ENCODE measurements around the gene WSB2. TPM values are rescaled to one million over a fixed set of nuclear protein-coding genes. Genes with fewer than 3 reads are reported as not detected.
A peak's percentile ranks its signal among the peaks of the same experiment; 100 is the strongest.
"Not testable (repeated sequence)": the region's sequence is repeated elsewhere in the genome, so short reads cannot be mapped to it uniquely, and the experiment has no call there.

The WSB2 gene
- total RNA-seq, 1 donor = 119 TPM

GRCh38 chr12:118022728-118023109 is 38.3 kb downstream of the WSB2 start:
- peaks cover 37% of the 10 kb centered on the region for H3K36me3 ChIP-seq (ENCODE audit: insufficient read depth, low read length)
- H2AFZ ChIP-seq (ENCODE audit: low read length) = no peak overlapping the region
- H3K79me2 ChIP-seq (ENCODE audit: insufficient read depth, low read length) = peaks cover 6% of the 10 kb centered on the region
- no peaks in the 10 kb centered on the region for H4K20me1 ChIP-seq (ENCODE audit: insufficient read depth, low read length)
- no peaks in the 10 kb centered on the region for H3K9me3 ChIP-seq (ENCODE audit: low read depth, low read length)
- TF ChIP-seq, protein P1, sequence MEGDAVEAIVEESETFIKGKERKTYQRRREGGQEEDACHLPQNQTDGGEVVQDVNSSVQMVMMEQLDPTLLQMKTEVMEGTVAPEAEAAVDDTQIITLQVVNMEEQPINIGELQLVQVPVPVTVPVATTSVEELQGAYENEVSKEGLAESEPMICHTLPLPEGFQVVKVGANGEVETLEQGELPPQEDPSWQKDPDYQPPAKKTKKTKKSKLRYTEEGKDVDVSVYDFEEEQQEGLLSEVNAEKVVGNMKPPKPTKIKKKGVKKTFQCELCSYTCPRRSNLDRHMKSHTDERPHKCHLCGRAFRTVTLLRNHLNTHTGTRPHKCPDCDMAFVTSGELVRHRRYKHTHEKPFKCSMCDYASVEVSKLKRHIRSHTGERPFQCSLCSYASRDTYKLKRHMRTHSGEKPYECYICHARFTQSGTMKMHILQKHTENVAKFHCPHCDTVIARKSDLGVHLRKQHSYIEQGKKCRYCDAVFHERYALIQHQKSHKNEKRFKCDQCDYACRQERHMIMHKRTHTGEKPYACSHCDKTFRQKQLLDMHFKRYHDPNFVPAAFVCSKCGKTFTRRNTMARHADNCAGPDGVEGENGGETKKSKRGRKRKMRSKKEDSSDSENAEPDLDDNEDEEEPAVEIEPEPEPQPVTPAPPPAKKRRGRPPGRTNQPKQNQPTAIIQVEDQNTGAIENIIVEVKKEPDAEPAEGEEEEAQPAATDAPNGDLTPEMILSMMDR (IDR thresholded peaks at IDR 0.05; ENCODE audit: extremely low read depth, low read depth, low read length) = no peak
- H3K4me1 ChIP-seq (ENCODE audit: insufficient read depth, low read length) = peaks cover 2% of the 10 kb centered on the region
- no peak overlapping the region for H3K27ac ChIP-seq (ENCODE audit: low read depth, low read length)
- no peak overlapping the region for H3K4me3 ChIP-seq (ENCODE audit: insufficient read depth, low read length)
- no peak overlapping the region for H3K4me2 ChIP-seq (ENCODE audit: insufficient read depth, low read length)
- no peaks in the 10 kb centered on the region for H3K27me3 ChIP-seq (ENCODE audit: insufficient read depth, low read length)
- DNase-seq (ENCODE audit: insufficient read length, low spot score, missing footprints) = no peak

GRCh38 chr12:118022097-118022727 is 38.8 kb downstream of the WSB2 start:
- not testable (repeated sequence) for H3K4me3 ChIP-seq (ENCODE audit: insufficient read depth, low read length); H2AFZ ChIP-seq (ENCODE audit: low read length); H3K4me1 ChIP-seq (ENCODE audit: insufficient read depth, low read length); H3K27me3 ChIP-seq (ENCODE audit: insufficient read depth, low read length); H3K9me3 ChIP-seq (ENCODE audit: low read depth, low read length); H3K27ac ChIP-seq (ENCODE audit: low read depth, low read length); H4K20me1 ChIP-seq (ENCODE audit: insufficient read depth, low read length); H3K4me2 ChIP-seq (ENCODE audit: insufficient read depth, low read length); DNase-seq (ENCODE audit: insufficient read length, low spot score, missing footprints)
- Histone ChIP-seq H3K36me3 (ENCODE audit: insufficient read depth, low read length) (peaks cover 35% of the 10 kb centered on the region), H3K79me2 (ENCODE audit: insufficient read depth, low read length) (peaks cover 12% of the 10 kb centered on the region)

GRCh38 chr12:118020036-118020435 is 40.9 kb downstream of the WSB2 start:
- H4K20me1 ChIP-seq (ENCODE audit: insufficient read depth, low read length) = no peaks in the 10 kb centered on the region
- H2AFZ ChIP-seq (ENCODE audit: low read length) = no peak overlapping the region
- no peaks in the 10 kb centered on the region for H3K9me3 ChIP-seq (ENCODE audit: low read depth, low read length)
- no peaks in the 10 kb centered on the region for H3K27me3 ChIP-seq (ENCODE audit: insufficient read depth, low read length)
- H3K4me2 ChIP-seq (ENCODE audit: insufficient read depth, low read length) = no peak overlapping the region
- TF ChIP-seq, protein P1 (IDR thresholded peaks at IDR 0.05; ENCODE audit: extremely low read depth, low read depth, low read length) = no peak
- DNase-seq (ENCODE audit: insufficient read length, low spot score, missing footprints) = no peak
- H3K4me3 ChIP-seq (ENCODE audit: insufficient read depth, low read length) = no peak overlapping the region
- peaks cover 12% of the 10 kb centered on the region for H3K4me1 ChIP-seq (ENCODE audit: insufficient read depth, low read length)
- H3K27ac ChIP-seq (ENCODE audit: low read depth, low read length) = no peak overlapping the region
- H3K79me2 ChIP-seq (ENCODE audit: insufficient read depth, low read length) = peaks cover 18% of the 10 kb centered on the region
- H3K36me3 ChIP-seq (ENCODE audit: insufficient read depth, low read length) = peaks cover 19% of the 10 kb centered on the region

DNA sequence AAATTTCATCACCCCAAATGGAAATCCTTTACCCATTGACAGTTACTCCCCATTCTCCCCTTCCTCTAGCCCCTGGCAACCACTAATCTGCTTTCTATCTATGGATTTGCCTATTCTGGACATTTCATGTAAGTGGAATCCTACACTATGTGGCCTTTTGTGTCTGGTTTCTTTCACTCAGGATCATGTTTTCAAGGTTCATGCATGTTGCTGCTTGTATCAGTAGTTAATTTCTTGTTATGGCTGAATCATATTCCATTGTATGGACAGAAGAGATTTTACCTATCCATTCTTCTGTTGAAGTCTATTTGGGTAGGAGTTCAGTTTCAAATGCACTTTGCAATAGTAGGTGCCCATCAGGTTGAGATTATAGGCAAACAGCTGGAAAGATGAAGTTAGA is 43.1 kb downstream of the WSB2 start:
- Histone ChIP-seq H3K4me3 (ENCODE audit: insufficient read depth, low read length) (no peak overlapping the region), H2AFZ (ENCODE audit: low read length) (no peak overlapping the region), H3K27me3 (ENCODE audit: insufficient read depth, low read length) (no peaks in the 10 kb centered on the region), H4K20me1 (ENCODE audit: insufficient read depth, low read length) (no peaks in the 10 kb centered on the region), H3K9me3 (ENCODE audit: low read depth, low read length) (no peaks in the 10 kb centered on the region), H3K79me2 (ENCODE audit: insufficient read depth, low read length) (peaks cover 18% of the 10 kb centered on the region), H3K36me3 (ENCODE audit: insufficient read depth, low read length) (peaks cover 17% of the 10 kb centered on the region), H3K4me1 (ENCODE audit: insufficient read depth, low read length) (peaks cover 12% of the 10 kb centered on the region), H3K4me2 (ENCODE audit: insufficient read depth, low read length) (peak overlapping the region; percentile 98), H3K27ac (ENCODE audit: low read depth, low read length) (no peak overlapping the region)
- TF ChIP-seq, protein P1 (IDR thresholded peaks at IDR 0.05; ENCODE audit: extremely low read depth, low read depth, low read length) = no peak
- DNase-seq (ENCODE audit: insufficient read length, low spot score, missing footprints) = no peak
